Activated CD4-positive, alpha-beta T cell treated with anti-CD3 and anti-CD28 coated beads, Interleukin-2, Interleukin-4, amounts not matched to agents 100 ng/mL and 50 ng/mL, durations not matched to agents 16 hours and 8 hours (primary cell): Measurements from ENCODE around the gene PKN3.

Experiments used
- DNase-seq: peaks from one replicate; pipeline ENCODE4 v3.0.0-alpha.2; 2020; ENCODE audit warnings: low spot score

The PKN3 gene

DNA sequence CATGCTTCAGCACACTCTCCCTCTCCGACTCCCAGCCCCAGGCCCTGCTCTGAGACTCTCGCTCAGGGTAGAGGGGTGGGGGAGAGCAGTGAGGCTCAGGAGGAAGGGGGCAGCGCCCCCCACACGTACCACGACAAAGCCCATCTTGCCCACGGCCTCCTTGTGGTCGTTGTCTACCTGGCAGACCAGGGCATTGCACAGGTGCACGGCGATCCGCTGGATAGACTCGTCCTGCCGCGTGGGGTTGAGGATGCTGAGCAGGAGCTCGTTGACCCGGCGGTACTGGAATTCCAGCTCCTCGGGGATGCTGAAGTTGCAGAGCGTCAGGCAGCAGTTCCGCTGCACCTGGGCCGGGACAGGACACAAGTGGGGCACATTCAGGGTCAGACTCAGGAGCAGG is 40.1 kb downstream of the PKN3 start:
- DNase-seq = no peak

DNA sequence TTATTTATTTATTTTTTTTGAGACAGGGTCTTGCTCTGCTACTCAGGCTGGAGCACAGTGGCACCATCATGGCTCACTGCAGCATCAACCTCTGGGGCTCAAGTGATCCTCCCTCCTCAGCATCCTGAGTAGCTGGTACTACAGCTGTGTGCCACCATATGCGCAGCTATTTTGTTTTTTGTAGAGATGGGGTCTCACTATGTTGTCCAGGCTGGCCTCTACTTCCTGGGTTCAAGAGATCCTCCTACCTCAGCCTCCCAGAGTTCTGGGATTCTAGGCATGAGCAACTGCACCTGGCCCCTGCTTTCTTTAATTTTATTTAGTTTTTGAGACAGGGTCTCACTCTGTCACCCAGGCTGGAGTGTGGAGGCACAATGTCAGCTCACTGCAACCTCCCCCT is 41.1 kb downstream of the PKN3 start:
- DNase-seq = no peak

DNA sequence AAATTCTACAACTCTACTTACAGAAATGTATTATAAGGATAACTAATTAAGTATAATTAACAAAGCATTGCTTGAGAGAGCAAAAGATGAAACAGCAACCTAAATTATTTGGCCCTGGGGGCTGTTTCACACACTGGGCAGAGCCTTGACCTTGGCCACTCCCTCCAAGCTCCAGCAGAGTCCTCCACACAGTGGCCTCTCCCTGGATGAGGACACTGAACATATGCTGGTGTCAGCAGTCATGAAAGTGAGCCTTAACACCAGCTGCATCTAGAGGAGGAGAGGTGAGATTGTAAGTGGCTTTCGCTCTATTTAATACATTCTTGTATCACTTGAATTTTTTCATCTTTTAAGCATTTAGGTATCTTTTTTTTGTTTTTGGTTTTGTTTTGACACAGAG is 44.9 kb downstream of the PKN3 start:
- DNase-seq = no peak

DNA sequence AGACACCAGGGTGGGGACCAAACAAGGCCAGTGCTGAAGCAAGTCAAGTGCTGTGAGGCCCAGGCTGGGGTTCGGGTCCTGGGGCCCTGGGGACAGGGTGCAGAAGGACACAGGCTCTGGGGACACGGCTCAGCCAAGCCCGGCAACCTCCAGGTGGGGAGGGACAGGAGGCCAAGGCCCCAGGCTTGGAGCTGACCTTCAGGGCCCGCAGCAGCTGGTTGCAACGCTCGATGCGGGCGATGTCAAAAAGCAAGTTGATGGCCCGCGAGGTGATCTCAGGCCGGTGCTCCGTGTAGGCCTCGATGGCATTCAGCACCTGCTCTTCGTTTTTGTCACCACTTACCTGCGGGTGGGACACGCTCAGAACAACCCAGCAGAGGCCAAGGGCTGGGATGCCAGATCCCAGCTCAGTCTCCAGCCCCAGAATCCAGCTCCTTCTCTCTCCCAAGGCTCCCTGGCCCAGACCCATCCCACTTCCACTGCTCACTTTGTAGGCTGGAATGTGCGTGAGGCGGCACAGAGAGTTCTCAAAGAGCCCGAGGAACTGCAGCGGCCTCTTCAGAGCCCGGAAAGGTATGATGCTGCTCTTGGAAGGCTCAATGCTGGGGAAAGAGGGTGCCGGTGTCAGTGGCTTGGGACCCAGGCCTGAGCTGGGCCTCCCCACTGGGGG is 48.8 kb downstream of the PKN3 start:
- DNase-seq = no peak

DNA sequence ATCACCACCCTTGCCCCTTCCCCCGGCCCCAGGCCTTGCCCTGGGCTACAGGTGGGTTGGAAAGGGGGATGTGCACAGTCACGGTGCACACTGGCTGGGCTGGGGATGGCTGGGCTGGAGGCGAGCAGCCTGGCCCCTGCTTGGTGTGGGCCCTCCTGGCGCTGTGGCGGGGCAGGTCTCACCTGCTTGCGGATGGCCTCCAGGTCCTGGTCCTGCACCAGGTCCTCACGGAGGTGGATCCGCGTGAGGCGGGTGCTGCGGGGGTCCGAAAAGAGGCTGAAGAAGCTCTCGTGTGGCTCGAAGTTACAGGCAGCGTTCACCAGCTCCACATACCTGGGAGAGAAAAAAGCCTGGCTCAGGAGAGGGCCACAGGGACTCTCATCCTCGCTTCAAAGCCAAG is 51.3 kb downstream of the PKN3 start:
- no peak for DNase-seq

DNA sequence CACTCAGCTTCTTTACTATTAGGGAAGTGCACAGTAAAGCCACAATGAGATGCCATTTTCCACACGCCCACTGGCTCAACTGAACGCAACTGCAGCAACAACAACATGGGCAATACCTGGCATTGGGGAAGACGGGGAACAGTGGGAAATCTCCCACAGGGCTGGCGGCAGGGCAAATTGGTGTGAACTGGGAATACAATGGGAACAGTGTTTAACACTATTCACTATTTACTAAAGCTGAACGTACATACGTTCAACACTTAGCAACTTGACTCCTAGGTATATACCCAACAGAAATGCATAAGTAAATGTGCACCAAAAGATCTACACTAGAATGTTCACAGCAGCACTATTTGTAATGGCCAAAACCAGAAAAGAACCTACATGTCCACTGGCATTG is 55.3 kb downstream of the PKN3 start:
- DNase-seq = no peak

DNA sequence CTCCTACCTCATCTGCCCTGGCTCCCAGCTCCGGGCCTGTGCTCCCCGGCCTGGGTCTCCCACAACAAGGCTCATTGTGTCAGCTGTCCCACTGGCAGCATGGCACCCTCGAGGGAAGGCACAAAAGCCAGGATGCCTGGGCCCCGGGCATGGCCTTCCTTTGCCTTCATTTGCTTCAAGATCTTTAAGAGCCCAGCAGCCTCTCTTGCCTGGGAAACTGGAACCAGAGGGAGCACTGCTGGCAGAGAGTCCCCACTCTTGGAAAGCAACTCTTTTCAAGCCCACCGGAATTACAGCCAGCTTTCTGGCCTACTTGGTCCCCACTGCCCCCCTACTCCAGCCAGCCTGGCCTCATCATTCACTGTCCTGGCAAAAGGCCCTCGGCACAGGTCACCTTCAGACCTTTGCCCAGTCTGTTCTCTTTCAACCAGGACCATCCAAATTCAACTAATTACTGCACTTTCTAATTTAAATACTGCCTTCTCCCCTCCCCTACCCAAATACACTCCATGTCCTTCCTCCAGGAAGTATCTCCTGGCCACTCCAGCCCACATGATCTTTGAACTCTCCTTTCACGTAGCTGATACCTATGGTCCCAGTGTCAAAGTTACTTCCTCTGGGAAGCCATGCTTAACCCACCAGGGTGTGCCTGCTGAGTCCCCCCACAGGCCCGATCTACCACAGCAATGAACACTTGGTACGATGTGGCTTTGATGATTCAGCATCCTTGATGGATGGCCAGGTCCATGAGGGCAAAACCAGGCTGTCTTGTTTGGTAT is 60.6 kb downstream of the PKN3 start:
- DNase-seq = no peak

DNA sequence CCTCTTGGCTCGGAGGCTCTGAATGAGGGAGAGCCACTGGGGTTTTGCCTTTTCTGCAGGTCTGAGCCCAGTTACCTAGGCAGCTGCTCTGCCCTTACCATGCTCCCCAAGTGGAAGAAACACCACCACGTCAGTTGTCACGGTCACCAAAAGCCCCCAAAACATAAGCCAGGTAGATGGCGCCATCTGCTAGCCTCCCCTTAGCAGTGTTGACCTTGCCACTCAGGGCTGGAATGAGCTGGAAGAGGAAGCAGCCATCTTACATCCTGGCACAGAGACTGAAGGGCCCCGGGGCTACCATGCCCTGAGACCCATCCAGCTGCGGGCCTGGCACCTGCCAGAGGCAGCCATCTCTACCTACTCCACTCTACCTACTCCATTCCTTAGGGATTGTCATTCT is 62.1 kb downstream of the PKN3 start:
- DNase-seq = no peak

DNA sequence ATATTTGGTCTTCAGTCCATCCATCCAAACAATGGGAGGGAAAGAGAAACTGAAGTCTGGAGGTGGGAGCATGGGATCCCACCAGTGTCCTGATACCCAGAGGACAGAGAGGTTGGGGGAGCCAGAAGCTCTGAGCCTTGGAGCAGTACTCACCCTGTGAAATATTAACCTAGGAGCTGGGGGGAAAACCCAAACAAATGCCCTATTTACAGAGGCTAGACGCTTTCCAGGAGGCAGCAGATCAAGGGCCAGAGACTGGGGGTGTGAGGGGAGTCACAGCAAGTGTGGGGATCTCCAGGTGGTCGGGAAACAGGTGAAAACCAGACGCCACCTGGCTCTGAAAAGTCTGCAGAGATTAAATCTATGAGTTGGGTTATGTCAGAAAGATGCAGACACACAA is 63.2 kb downstream of the PKN3 start:
- no peak for DNase-seq

DNA sequence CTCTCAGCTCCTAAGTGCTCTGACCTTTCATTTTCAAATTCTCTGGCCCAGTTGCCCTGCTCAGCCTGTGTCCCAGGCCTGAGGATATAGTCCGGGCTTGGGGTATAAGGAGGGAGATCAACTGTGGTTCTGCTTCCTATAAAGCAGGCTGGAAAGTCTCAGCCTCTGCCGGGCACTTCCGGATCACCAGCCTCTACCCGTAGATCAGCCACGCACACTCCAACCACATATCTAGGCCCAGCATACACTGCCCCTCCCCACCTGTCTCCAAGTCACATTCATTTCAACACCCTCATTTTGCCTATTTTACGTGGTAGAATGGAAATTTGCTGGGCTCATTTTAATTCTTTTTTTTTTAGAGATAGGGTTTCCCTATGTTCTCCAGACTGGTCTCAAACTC is 66.3 kb downstream of the PKN3 start:
- no peak for DNase-seq
